Activated CD8-positive, alpha-beta T cell treated with anti-CD3 and anti-CD28 coated beads, Interleukin-2, amount 10 ng/mL, durations not matched to agents 7 days and 5 days (primary cell): ENCODE data around the gene KDELR3. TPM values are rescaled to one million over a fixed set of nuclear protein-coding genes. Genes with fewer than 3 reads are reported as not detected.

ENCODE experiments used
- ATAC-seq: fragments of 150-1000 bp; cut with Tn5 transposase; one replicate; pipeline ENCODE4 v1.10.0; 2021; ENCODE audit warnings: moderate library complexity
- CTCF ChIA-PET: fragments of 350-600 bp; sonication (Branson Sonifier 250); formaldehyde crosslinking; loops from one replicate; lab custom pipeline; 2021; ENCODE audit warnings: antibody characterized with exemption; lab: Charles Lee
- POLR2A ChIA-PET: fragments of 350-600 bp; sonication (Branson Sonifier 250); formaldehyde crosslinking; loops from one replicate; lab custom pipeline; 2021; ENCODE audit warnings: antibody characterized with exemption; lab: Charles Lee
- DNase-seq: peaks from one replicate; pipeline ENCODE4 v3.0.0-alpha.2; 2020
- H3K27ac Mint-ChIP-seq: one replicate; pipeline ENCODE4 v1.8.0; 2021; ENCODE audit warnings: mild to moderate bottlenecking, mixed read lengths
- H3K27me3 Mint-ChIP-seq: one replicate; pipeline ENCODE4 v1.8.0; 2021; ENCODE audit warnings: low read depth, mixed read lengths
- H3K36me3 Mint-ChIP-seq: one replicate; pipeline ENCODE4 v1.8.0; 2021; ENCODE audit warnings: low read depth, mixed read lengths
- H3K4me1 Mint-ChIP-seq: one replicate; pipeline ENCODE4 v1.8.0; 2021; ENCODE audit warnings: low read depth, mixed read lengths
- H3K4me3 Mint-ChIP-seq: one replicate; pipeline ENCODE4 v1.8.0; 2021; ENCODE audit warnings: mild to moderate bottlenecking, mixed read lengths
- H3K9me3 Mint-ChIP-seq: one replicate; pipeline ENCODE4 v1.8.0; 2022; ENCODE audit warnings: mixed read lengths; ENCODE audit not compliant: insufficient read depth
- total RNA-seq, 2 experiments: library from RNA; stranded (reverse); gene quantifications; one replicate each; pipeline ENCODE4 v1.2.3, GENCODE V29; 2021

The KDELR3 gene
- total RNA-seq, 2 experiments from 2014 or later, result 0.99 to 1.0 TPM

GRCh38 chr22:38490915-38491314, 23.0 kb downstream of the KDELR3 start:
- Mint-ChIP-seq H3K4me3 (no peak overlapping the region), H3K27me3 (no peaks in the 10 kb centered on the region), H3K36me3 (peaks cover 90% of the 10 kb centered on the region), H3K9me3 (no peaks in the 10 kb centered on the region), H3K4me1 (peaks cover 62% of the 10 kb centered on the region), H3K27ac (peak overlapping the region; percentile 65)
- ChIA-PET CTCF (interaction anchor here (1.0 to 1.5 kb wide), 6 partner anchors 11 to 207 kb away, joined by 3 to 4 read pairs (median 3); no protein-coding TSS in a partner anchor), POLR2A (interaction anchor here (1.0 to 1.7 kb wide), 3 partner anchors 9 to 16 kb away, joined by 3 to 6 read pairs (median 4); no protein-coding TSS in a partner anchor)
- DNase-seq (no peak), ATAC-seq (no peak)

- DNase-seq (no peak), ATAC-seq (no peak)
- peaks cover 57% of the 10 kb centered on the region for H3K4me1 Mint-ChIP-seq
- H3K4me3 Mint-ChIP-seq, result no peak overlapping the region
- ChIA-PET POLR2A (no interaction called here), CTCF (interaction anchor here (1.4 to 1.5 kb wide), 2 partner anchors 10 to 233 kb away, joined by 3 read pairs; no protein-coding TSS in a partner anchor)
- no peaks in the 10 kb centered on the region for H3K27me3 Mint-ChIP-seq
- no peak overlapping the region for H3K27ac Mint-ChIP-seq
- H3K9me3 Mint-ChIP-seq, result no peaks in the 10 kb centered on the region
- peaks cover 88% of the 10 kb centered on the region for H3K36me3 Mint-ChIP-seq
Observed at GRCh38 chr22:38491707-38492348, 23.9 kb downstream of the KDELR3 start.

GRCh38 chr22:38494498-38494897, 26.6 kb downstream of the KDELR3 start:
- ATAC-seq (no peak), DNase-seq (no peak)
- POLR2A ChIA-PET, result interaction anchor here (0.6 to 1.2 kb wide), 3 partner anchors 9 to 730 kb away, joined by 3 read pairs; no protein-coding TSS in a partner anchor
- H3K4me3 Mint-ChIP-seq, result no peak overlapping the region
- no peaks in the 10 kb centered on the region for H3K27me3 Mint-ChIP-seq
- H3K4me1 Mint-ChIP-seq, result peaks cover 66% of the 10 kb centered on the region
- peak overlapping the region; percentile 11 for H3K27ac Mint-ChIP-seq
- CTCF ChIA-PET, result interaction anchor here (0.7 to 2.3 kb wide), 3 partner anchors 13 to 78 kb away, joined by 3 to 9 read pairs (median 3); no protein-coding TSS in a partner anchor
- peaks cover 89% of the 10 kb centered on the region for H3K36me3 Mint-ChIP-seq
- H3K9me3 Mint-ChIP-seq, result no peaks in the 10 kb centered on the region

GRCh38 chr22:38494939-38495338, 27.0 kb downstream of the KDELR3 start:
- Mint-ChIP-seq H3K27ac (peak overlapping the region; percentile 11), H3K4me3 (no peak overlapping the region), H3K36me3 (peaks cover 86% of the 10 kb centered on the region), H3K9me3 (no peaks in the 10 kb centered on the region), H3K4me1 (peaks cover 63% of the 10 kb centered on the region), H3K27me3 (no peaks in the 10 kb centered on the region)
- no peak for DNase-seq
- CTCF ChIA-PET, result interaction anchor here (0.7 to 2.3 kb wide), 3 partner anchors 13 to 77 kb away, joined by 3 to 9 read pairs (median 3); no protein-coding TSS in a partner anchor
- POLR2A ChIA-PET, result interaction anchor here (0.7 to 1.2 kb wide), 2 partner anchors 9 to 10 kb away, joined by 3 read pairs; no protein-coding TSS in a partner anchor
- no peak for ATAC-seq

- H3K4me1 Mint-ChIP-seq, result peaks cover 68% of the 10 kb centered on the region
- ChIA-PET CTCF (interaction anchor here (1.3 to 1.8 kb wide), 3 partner anchors 8 to 14 kb away, joined by 5 read pairs; no protein-coding TSS in a partner anchor), POLR2A (interaction anchor here (0.6 to 0.7 kb wide), 2 partner anchors 22 to 81 kb away, joined by 3 to 5 read pairs; no protein-coding TSS in a partner anchor)
- DNase-seq, result no peak
- no peak overlapping the region for H3K4me3 Mint-ChIP-seq
- peak; percentile 29 for ATAC-seq
- H3K27ac Mint-ChIP-seq, result no peak overlapping the region
- H3K9me3 Mint-ChIP-seq, result no peaks in the 10 kb centered on the region
- peaks cover 88% of the 10 kb centered on the region for H3K36me3 Mint-ChIP-seq
- no peaks in the 10 kb centered on the region for H3K27me3 Mint-ChIP-seq
Observed at GRCh38 chr22:38497869-38498268, 30.0 kb downstream of the KDELR3 start.

GRCh38 chr22:38501797-38502672, 34.1 kb downstream of the KDELR3 start:
- Mint-ChIP-seq H3K36me3 (peaks cover 79% of the 10 kb centered on the region), H3K4me3 (peak overlapping the region; percentile 99), H3K27ac (peak overlapping the region; percentile 39), H3K9me3 (no peaks in the 10 kb centered on the region), H3K4me1 (peaks cover 57% of the 10 kb centered on the region), H3K27me3 (no peaks in the 10 kb centered on the region)
- POLR2A ChIA-PET, result interaction anchor here (0.9 to 1.9 kb wide), 6 partner anchors 9 to 68 kb away, joined by 3 to 5 read pairs (median 4); partner anchors contain the start of gene DMC1
- DNase-seq, result no peak
- CTCF ChIA-PET, result interaction anchor here (0.9 to 3.2 kb wide), 5 partner anchors 10 to 101 kb away, joined by 3 to 19 read pairs (median 4); partner anchors contain the start of gene DMC1
- no peak for ATAC-seq

- H3K9me3 Mint-ChIP-seq, result no peaks in the 10 kb centered on the region
- no peak for ATAC-seq
- H3K27me3 Mint-ChIP-seq, result no peaks in the 10 kb centered on the region
- H3K4me1 Mint-ChIP-seq, result peaks cover 63% of the 10 kb centered on the region
- peak overlapping the region; percentile 5 for H3K27ac Mint-ChIP-seq
- DNase-seq, result no peak
- POLR2A ChIA-PET, result interaction anchor here (1.0 to 1.4 kb wide), 3 partner anchors 19 to 22 kb away, joined by 3 read pairs; no protein-coding TSS in a partner anchor
- peak overlapping the region; percentile 99 for H3K4me3 Mint-ChIP-seq
- CTCF ChIA-PET, result interaction anchor here (0.6 to 3.2 kb wide), 4 partner anchors 14 to 68 kb away, joined by 3 to 19 read pairs (median 6); partner anchors contain the start of gene DMC1
- H3K36me3 Mint-ChIP-seq, result peaks cover 73% of the 10 kb centered on the region
Observed at GRCh38 chr22:38503021-38503420, 35.1 kb downstream of the KDELR3 start.

- Mint-ChIP-seq H3K4me3 (peak overlapping the region; percentile 99), H3K27ac (peak overlapping the region; percentile 98), H3K36me3 (peaks cover 57% of the 10 kb centered on the region), H3K27me3 (no peaks in the 10 kb centered on the region), H3K9me3 (no peaks in the 10 kb centered on the region), H3K4me1 (peaks cover 51% of the 10 kb centered on the region)
- POLR2A ChIA-PET, result no interaction called here
- DNase-seq (peak; percentile 75), ATAC-seq (no peak)
- CTCF ChIA-PET, result no interaction called here
Observed at GRCh38 chr22:38504731-38505540, 37.0 kb downstream of the KDELR3 start.

GRCh38 chr22:38505541-38506117, 37.7 kb downstream of the KDELR3 start:
- H3K4me1 Mint-ChIP-seq, result peaks cover 49% of the 10 kb centered on the region
- H3K36me3 Mint-ChIP-seq, result peaks cover 52% of the 10 kb centered on the region
- CTCF ChIA-PET, result no interaction called here
- H3K9me3 Mint-ChIP-seq, result no peaks in the 10 kb centered on the region
- ATAC-seq (peak; percentile 43), DNase-seq (peak; percentile 69)
- POLR2A ChIA-PET, result no interaction called here
- H3K27me3 Mint-ChIP-seq, result no peaks in the 10 kb centered on the region
- peak overlapping the region; percentile 99 for H3K4me3 Mint-ChIP-seq
- H3K27ac Mint-ChIP-seq, result peak overlapping the region; percentile 100
